Muscle of leg (tissue), 11 donors: Measurements from ENCODE around the gene SPEF2. TPM values are rescaled to one million over a fixed set of nuclear protein-coding genes. Genes with fewer than 3 reads are reported as not detected.
A peak's percentile ranks its signal among the peaks of the same experiment; 100 is the strongest.

ENCODE experiments used
- DNase-seq: peaks from one replicate; pipeline ENCODE4 v3.0.0; 2013
- H3K27ac ChIP-seq: one replicate; pipeline ENCODE4 v1.5.1; 2013; ENCODE audit warnings: mild to moderate bottlenecking, low read length, control low read depth
- H3K27me3 ChIP-seq: one replicate; pipeline ENCODE4 v1.6.1; 2013; ENCODE audit warnings: low read length; ENCODE audit not compliant: control insufficient read depth, insufficient read depth
- H3K36me3 ChIP-seq: one replicate; pipeline ENCODE4 v1.6.1; 2013; ENCODE audit warnings: low read length; ENCODE audit not compliant: control insufficient read depth, insufficient read depth
- H3K4me1 ChIP-seq: one replicate; pipeline ENCODE4 v1.6.1; 2013; ENCODE audit warnings: low read length; ENCODE audit not compliant: control insufficient read depth, insufficient read depth
- H3K4me3 ChIP-seq: one replicate; pipeline ENCODE4 v1.5.1; 2013; ENCODE audit warnings: low read length, control low read depth
- H3K9me3 ChIP-seq: replicated peaks from 2 replicates; pipeline ENCODE4 v1.6.1; 2013; ENCODE audit warnings: low read depth, low read length; ENCODE audit not compliant: control insufficient read depth
- WGBS: methylation state at CpG from one replicate; pipeline ENCODE4 v1.1.5; 2013; ENCODE audit warnings: missing lambda C conversion rate; ENCODE audit not compliant: insufficient coverage; 5-methylcytosine and 5-hydroxymethylcytosine counted together
- polyA plus RNA-seq, 8 donors: library from polyadenylated mRNA; unstranded; fragments of 120-200 nt; gene quantifications; one replicate each; pipeline versions ENCODE4 v1.2.1 to v1.2.3, GENCODE V29; 2013; ENCODE audit warnings: inconsistent platforms in 1 of 8, low replicate concordance in 1 of 8; ENCODE audit not compliant: insufficient read length in 8 of 8, insufficient read depth in 1 of 8
- total RNA-seq: library from RNA; stranded (reverse); fragments of 120-200 nt; gene quantifications from one replicate; pipeline ENCODE4 v1.2.4, GENCODE V29; 2013

Gene SPEF2
- total and polyA plus RNA-seq, 9 donors = 5.1 to 10.3 (median 8.3) TPM

- no CpG with 5 or more reads among the region's 1 CpG for WGBS
- no peak overlapping the region for H3K27ac ChIP-seq
- H3K9me3 ChIP-seq = no peaks in the 10 kb centered on the region
Observed at GRCh38 chr5:35647712-35648111, 30.0 kb downstream of the SPEF2 start.

GRCh38 chr5:35651002-35651756 lies 33.5 kb downstream of the SPEF2 start:
- DNase-seq = peak; percentile 15
- H3K36me3 ChIP-seq = no peaks in the 10 kb centered on the region
- 63% methylated on average over 1 of the region's 4 CpGs for WGBS
- H3K27ac ChIP-seq = no peak overlapping the region
- H3K4me3 ChIP-seq = no peak overlapping the region
- H3K9me3 ChIP-seq = no peaks in the 10 kb centered on the region
- no peaks in the 10 kb centered on the region for H3K27me3 ChIP-seq
- H3K4me1 ChIP-seq = no peaks in the 10 kb centered on the region

More at GRCh38 chr5:35647712-35648111, 30.0 kb downstream of the SPEF2 start:
- Histone ChIP-seq H3K27me3 (no peaks in the 10 kb centered on the region), H3K4me1 (no peaks in the 10 kb centered on the region), H3K4me3 (no peak overlapping the region), H3K36me3 (no peaks in the 10 kb centered on the region)
- DNase-seq = no peak

- peak; percentile 23 for DNase-seq
- H3K4me1 ChIP-seq = no peaks in the 10 kb centered on the region
- no peaks in the 10 kb centered on the region for H3K9me3 ChIP-seq
- H3K27ac ChIP-seq = no peak overlapping the region
- H3K4me3 ChIP-seq = no peak overlapping the region
- H3K27me3 ChIP-seq = no peaks in the 10 kb centered on the region
- no peaks in the 10 kb centered on the region for H3K36me3 ChIP-seq
Observed at GRCh38 chr5:35656721-35657120, 39.1 kb downstream of the SPEF2 start.

- no peaks in the 10 kb centered on the region for H3K27me3 ChIP-seq
- H3K4me3 ChIP-seq = no peak overlapping the region
- no peaks in the 10 kb centered on the region for H3K36me3 ChIP-seq
- no peaks in the 10 kb centered on the region for H3K9me3 ChIP-seq
- 60% methylated on average over 1 of the region's 2 CpGs for WGBS
- H3K4me1 ChIP-seq = no peaks in the 10 kb centered on the region
- DNase-seq = no peak
- no peak overlapping the region for H3K27ac ChIP-seq
Observed at GRCh38 chr5:35657877-35658276, 40.2 kb downstream of the SPEF2 start.

- no peak for DNase-seq
- Histone ChIP-seq H3K4me1 (no peaks in the 10 kb centered on the region), H3K4me3 (no peak overlapping the region), H3K36me3 (no peaks in the 10 kb centered on the region), H3K27ac (no peak overlapping the region), H3K27me3 (no peaks in the 10 kb centered on the region), H3K9me3 (no peaks in the 10 kb centered on the region)
Observed at GRCh38 chr5:35659556-35659955, 41.9 kb downstream of the SPEF2 start.

- no peaks in the 10 kb centered on the region for H3K27me3 ChIP-seq
- no peaks in the 10 kb centered on the region for H3K9me3 ChIP-seq
- no peak for DNase-seq
- H3K27ac ChIP-seq = no peak overlapping the region
- 78% methylated on average over 1 of the region's 1 CpG for WGBS
- H3K4me3 ChIP-seq = no peak overlapping the region
- no peaks in the 10 kb centered on the region for H3K36me3 ChIP-seq
- no peaks in the 10 kb centered on the region for H3K4me1 ChIP-seq
Observed at GRCh38 chr5:35660451-35660850, 42.8 kb downstream of the SPEF2 start.

- Histone ChIP-seq H3K27ac (no peak overlapping the region), H3K36me3 (no peaks in the 10 kb centered on the region), H3K4me3 (no peak overlapping the region), H3K27me3 (no peaks in the 10 kb centered on the region), H3K9me3 (no peaks in the 10 kb centered on the region), H3K4me1 (no peaks in the 10 kb centered on the region)
- 85% methylated on average over 2 of the region's 4 CpGs for WGBS
- DNase-seq = no peak
Observed at GRCh38 chr5:35664584-35664983, 46.9 kb downstream of the SPEF2 start.

GRCh38 chr5:35665096-35665495 lies 47.4 kb downstream of the SPEF2 start:
- Histone ChIP-seq H3K27me3 (no peaks in the 10 kb centered on the region), H3K9me3 (no peaks in the 10 kb centered on the region), H3K4me1 (no peaks in the 10 kb centered on the region), H3K36me3 (no peaks in the 10 kb centered on the region), H3K27ac (no peak overlapping the region), H3K4me3 (no peak overlapping the region)
- DNase-seq = peak; percentile 3
- WGBS = no CpG with 5 or more reads among the region's 4 CpGs

GRCh38 chr5:35668319-35668718 lies 50.7 kb downstream of the SPEF2 start:
- no CpG with 5 or more reads among the region's 2 CpGs for WGBS
- no peaks in the 10 kb centered on the region for H3K9me3 ChIP-seq
- peaks cover 4% of the 10 kb centered on the region for H3K4me1 ChIP-seq
- DNase-seq = no peak
- no peaks in the 10 kb centered on the region for H3K36me3 ChIP-seq
- no peak overlapping the region for H3K27ac ChIP-seq
- H3K27me3 ChIP-seq = no peaks in the 10 kb centered on the region
- H3K4me3 ChIP-seq = no peak overlapping the region

- no peak overlapping the region for H3K27ac ChIP-seq
- no CpG with 5 or more reads among the region's 2 CpGs for WGBS
- H3K9me3 ChIP-seq = no peaks in the 10 kb centered on the region
- H3K4me3 ChIP-seq = no peak overlapping the region
- no peak for DNase-seq
- peaks cover 4% of the 10 kb centered on the region for H3K4me1 ChIP-seq
- no peaks in the 10 kb centered on the region for H3K36me3 ChIP-seq
- H3K27me3 ChIP-seq = no peaks in the 10 kb centered on the region
Observed at GRCh38 chr5:35668794-35669193, 51.1 kb downstream of the SPEF2 start.
